GM12864 (cell line): ENCODE measurements around the gene VSIG10L2.
"Not testable (repeated sequence)": the region's sequence is repeated elsewhere in the genome, so short reads cannot be mapped to it uniquely, and the experiment has no call there.

ENCODE experiments used
- DNase-seq: peaks from one replicate; pipeline ENCODE4 v3.0.0-alpha.2; 2011; ENCODE audit warnings: low read depth
- H3K4me3 ChIP-seq: 2 replicates; pipeline ENCODE4 v1.5.1; 2011; ENCODE audit warnings: mild to moderate bottlenecking, low read depth, low read length, control low read depth
- TF ChIP-seq, protein P1 (sequence below): IDR thresholded peaks from 2 replicates; pipeline ENCODE4 v1.5.1; 2011; ENCODE audit warnings: low read depth, mild to moderate bottlenecking, moderate library complexity, low read length, control low read depth, inconsistent platforms; ENCODE audit errors: missing control alignments

VSIG10L2 gene

GRCh38 chr11:125910226-125910849 lies 35.5 kb upstream of the VSIG10L2 start:
- H3K4me3 ChIP-seq: no peak overlapping the region
- no peak for DNase-seq
- TF ChIP-seq, protein P1, sequence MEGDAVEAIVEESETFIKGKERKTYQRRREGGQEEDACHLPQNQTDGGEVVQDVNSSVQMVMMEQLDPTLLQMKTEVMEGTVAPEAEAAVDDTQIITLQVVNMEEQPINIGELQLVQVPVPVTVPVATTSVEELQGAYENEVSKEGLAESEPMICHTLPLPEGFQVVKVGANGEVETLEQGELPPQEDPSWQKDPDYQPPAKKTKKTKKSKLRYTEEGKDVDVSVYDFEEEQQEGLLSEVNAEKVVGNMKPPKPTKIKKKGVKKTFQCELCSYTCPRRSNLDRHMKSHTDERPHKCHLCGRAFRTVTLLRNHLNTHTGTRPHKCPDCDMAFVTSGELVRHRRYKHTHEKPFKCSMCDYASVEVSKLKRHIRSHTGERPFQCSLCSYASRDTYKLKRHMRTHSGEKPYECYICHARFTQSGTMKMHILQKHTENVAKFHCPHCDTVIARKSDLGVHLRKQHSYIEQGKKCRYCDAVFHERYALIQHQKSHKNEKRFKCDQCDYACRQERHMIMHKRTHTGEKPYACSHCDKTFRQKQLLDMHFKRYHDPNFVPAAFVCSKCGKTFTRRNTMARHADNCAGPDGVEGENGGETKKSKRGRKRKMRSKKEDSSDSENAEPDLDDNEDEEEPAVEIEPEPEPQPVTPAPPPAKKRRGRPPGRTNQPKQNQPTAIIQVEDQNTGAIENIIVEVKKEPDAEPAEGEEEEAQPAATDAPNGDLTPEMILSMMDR: no peak

DNA sequence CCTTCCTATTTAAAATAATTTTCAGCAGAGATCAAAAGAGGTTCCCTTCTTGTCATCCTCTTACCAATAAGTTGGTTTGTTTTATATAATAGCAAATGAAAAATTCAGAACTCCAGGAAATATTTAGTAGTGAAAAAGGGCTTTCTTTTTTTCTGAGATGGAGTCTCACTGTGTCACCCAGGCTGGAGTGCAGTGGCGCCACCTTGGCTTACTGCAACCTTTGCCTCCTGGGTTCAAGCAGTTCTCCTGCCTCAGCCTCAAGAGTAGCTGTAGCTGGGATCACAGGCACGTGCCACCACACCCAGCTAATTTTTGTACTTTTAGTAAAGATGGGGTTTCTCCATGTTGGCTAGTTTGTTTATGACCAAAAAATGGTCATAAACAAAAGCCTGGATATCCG lies 31.2 kb upstream of the VSIG10L2 start:
- not testable (repeated sequence) for DNase-seq, H3K4me3 ChIP-seq

DNA sequence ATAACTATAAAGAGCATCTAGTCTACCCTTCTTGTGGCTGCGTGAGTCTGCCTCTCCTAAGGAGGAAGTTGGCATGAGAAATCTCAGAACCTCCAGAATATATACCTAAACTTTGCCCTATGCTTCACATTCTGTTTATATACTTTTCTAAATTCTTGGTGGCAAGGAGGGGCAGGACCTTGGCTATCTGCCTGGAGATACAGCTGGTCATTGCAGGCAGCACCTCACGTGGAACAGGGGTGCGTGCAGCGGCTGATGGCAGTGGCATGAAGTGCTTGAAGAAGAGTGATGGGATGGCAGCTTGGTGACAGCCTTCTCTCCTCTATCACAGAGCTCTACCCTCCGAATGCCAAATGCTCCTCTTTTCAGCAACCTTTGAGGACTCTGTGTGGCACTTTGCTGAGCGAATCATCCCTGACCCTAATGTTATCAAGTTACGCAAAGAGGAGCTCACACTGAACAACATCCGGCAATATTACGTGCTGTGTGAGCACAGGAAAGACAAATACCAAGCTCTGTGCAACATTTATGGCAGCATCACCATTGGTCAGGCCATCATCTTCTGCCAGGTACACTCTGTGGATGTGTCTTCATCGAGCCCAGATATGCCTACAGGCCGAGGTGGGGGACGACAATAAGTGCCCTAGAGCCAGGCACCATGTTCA lies 29.0 kb upstream of the VSIG10L2 start:
- H3K4me3 ChIP-seq: no peak overlapping the region
- no peak for DNase-seq
- TF ChIP-seq, protein P1: no peak

DNA sequence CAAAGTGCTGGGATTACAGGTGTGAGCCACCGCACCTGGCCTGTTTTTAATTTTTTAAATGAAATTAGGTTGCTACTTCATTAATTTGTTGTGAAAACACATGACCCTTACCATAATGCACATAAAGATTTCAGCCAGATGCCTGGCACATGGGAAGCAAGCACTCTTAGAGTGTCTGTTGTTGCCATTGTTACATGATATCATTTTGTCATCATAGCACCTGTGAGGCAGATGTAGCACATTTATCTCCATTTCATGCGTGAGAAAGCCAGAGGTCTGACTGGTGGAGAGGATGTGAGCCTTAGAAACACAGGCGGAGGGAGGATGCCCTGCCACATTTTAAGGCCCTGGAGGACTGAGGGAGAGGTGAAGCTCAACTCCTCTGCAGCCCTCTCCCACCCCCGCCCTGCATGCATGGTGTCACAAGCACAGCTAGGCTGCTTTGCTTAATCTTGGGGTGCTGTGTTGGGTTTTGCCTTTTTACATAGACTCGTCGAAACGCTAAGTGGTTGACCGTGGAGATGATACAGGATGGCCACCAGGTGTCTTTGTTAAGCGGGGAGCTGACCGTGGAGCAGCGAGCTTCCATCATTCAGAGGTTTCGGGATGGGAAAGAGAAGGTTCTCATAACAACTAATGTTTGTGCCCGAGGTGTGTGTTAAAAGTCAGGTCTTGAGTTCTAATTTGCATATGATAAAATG lies 27.6 kb upstream of the VSIG10L2 start:
- TF ChIP-seq, protein P1: no peak
- DNase-seq: no peak
- no peak overlapping the region for H3K4me3 ChIP-seq

DNA sequence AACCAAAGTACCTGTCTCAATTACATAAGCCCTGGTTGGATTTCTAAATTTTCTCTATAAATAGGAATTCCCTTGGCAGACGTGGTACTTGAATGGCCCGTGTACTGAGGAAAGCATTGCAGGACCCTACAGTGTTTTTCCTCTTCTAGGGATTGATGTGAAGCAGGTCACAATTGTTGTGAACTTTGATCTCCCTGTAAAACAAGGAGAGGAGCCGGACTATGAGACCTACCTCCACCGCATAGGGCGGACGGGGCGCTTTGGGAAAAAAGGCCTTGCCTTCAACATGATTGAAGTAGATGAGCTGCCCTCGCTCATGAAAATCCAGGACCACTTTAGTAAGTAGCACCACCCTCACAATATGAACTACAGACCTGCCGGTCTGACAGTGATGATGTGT lies 24.8 kb upstream of the VSIG10L2 start:
- no peak for DNase-seq
- TF ChIP-seq, protein P1: no peak
- no peak overlapping the region for H3K4me3 ChIP-seq

DNA sequence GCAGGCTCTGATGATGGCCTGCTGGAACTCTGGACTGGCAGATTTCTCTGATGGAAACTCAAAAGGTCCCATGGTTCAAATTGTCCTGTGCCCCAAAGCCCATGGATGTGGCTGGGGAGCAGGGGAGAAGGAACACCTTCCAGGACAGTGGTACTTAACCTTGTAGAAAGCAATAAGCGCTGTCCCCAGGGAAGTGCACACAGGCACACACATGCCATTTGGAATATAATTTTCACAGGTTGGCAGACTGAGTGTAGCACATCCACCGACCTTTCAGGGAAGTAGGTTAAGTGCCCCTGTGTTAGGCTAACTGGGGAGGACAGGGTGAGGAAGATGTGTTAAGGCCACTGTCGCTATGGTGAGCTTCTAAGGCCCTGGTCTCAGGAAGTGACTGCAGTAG lies 23.7 kb upstream of the VSIG10L2 start:
- no peak for DNase-seq
- TF ChIP-seq, protein P1: no peak
- H3K4me3 ChIP-seq: no peak overlapping the region

GRCh38 chr11:125923012-125923579 lies 22.7 kb upstream of the VSIG10L2 start:
- peak; percentile 29 for DNase-seq
- TF ChIP-seq, protein P1: peak; percentile 85
- no peak overlapping the region for H3K4me3 ChIP-seq
